Prostate gland (tissue), 2 donors: Measurements from ENCODE around the gene LIPT2.

Experiments
- CTCF ChIP-seq, 4 experiments: fragments of 200-600 bp in 2 of 4; fragments of 450-650 bp in 2 of 4; sonication (generic) in 2 of 4; IDR thresholded peaks; 1 replicate in 3 of 4; 2 replicates in 1 of 4; pipeline ENCODE4 v1.5.1; 2016 to 2019; ENCODE audit warnings: antibody characterized with exemption in 4 of 4, mild to moderate bottlenecking in 2 of 4, moderate library complexity in 2 of 4
- POLR2AphosphoS5 ChIP-seq: sonication (generic); formaldehyde crosslinking; IDR thresholded peaks from one replicate; pipeline ENCODE4 v1.6.1; 2017; ENCODE audit warnings: antibody characterized with exemption

GRCh38 chr11:74444173-74444826, 49.2 kb downstream of the LIPT2 start:
- TF ChIP-seq CTCF (IDR thresholded peaks at IDR 0.05) (no peak), POLR2AphosphoS5 (no peak)
